ENCODE data around the gene WNT5A. TPM values are rescaled to one million over a fixed set of nuclear protein-coding genes. Genes with fewer than 3 reads are reported as not detected.

WNT5A gene
- total RNA-seq, 1 experiment from 2014 or later = 0.15 TPM

DNA sequence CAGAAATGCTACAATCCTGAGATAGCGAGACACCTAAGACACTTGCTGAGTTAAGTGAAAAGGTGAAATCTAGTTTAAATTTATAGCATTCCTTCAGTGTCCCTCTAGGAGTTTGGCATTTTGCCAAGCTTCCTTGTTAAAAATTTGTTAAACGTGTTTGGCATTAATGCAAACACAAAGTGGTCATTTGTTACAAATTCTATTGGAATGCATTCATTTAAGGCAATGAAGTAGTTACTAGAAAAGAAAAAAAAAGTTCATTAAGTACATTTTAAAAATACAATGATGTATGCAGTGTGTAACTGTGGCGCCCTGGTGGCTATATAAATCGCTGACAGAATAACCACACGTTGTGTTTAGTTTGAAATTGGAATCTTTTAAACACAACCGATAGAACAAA, 31.3 kb upstream of the WNT5A start:
- no peak overlapping the region for H2AFZ ChIP-seq (ENCODE audit: low read depth, low read length, poor library complexity, severe bottlenecking)
- H4K20me1 ChIP-seq (ENCODE audit: insufficient read depth) = no peaks in the 10 kb centered on the region
- no peaks in the 10 kb centered on the region for H3K9me2 ChIP-seq (ENCODE audit: insufficient read depth)
- H3K79me2 ChIP-seq (ENCODE audit: insufficient read depth, low read length) = no peaks in the 10 kb centered on the region
- no peaks in the 10 kb centered on the region for H3K27me3 ChIP-seq (ENCODE audit: insufficient read depth, low read length)
- no peaks in the 10 kb centered on the region for H3K4me1 ChIP-seq (ENCODE audit: control insufficient read depth in 1 of 2, insufficient read depth in 2 of 2, low read length in 2 of 2)
- no peak overlapping the region for H3K27ac ChIP-seq (ENCODE audit: low read depth, low read length)
- peaks cover 0 to 4% of the 10 kb centered on the region in 2 experiments; a peak in 2 of 4 replicates for H3K9me3 ChIP-seq (ENCODE audit: control insufficient read depth in 1 of 2, insufficient read depth in 1 of 2, low read depth in 1 of 2, low read length in 2 of 2)
- TF ChIP-seq ZNF274 (IDR thresholded peaks at IDR 0.05; ENCODE audit: low read depth, low read length) = no peak
- TF ChIP-seq EZH2 (IDR thresholded peaks at IDR 0.05) = no peak
- TF ChIP-seq ZFX (IDR thresholded peaks at IDR 0.05) = no peak
- no peak for TF ChIP-seq EZH2phosphoT487 (IDR thresholded peaks at IDR 0.05; ENCODE audit: borderline replicate concordance)
- no peak for TF ChIP-seq JUND (IDR thresholded peaks at IDR 0.05)
- TF ChIP-seq SIN3A (IDR thresholded peaks at IDR 0.05; ENCODE audit: low read depth) = no peak
- H3K36me3 ChIP-seq (ENCODE audit: control insufficient read depth in 1 of 2, insufficient read depth in 2 of 2, low read length in 2 of 2) = no peaks in the 10 kb centered on the region
- POLR2A ChIA-PET = no interaction called here
- intact Hi-C loops (cut with micrococcal nuclease) = no loop called here
- CTCF ChIA-PET = no interaction called here
- DNase-seq (ENCODE audit: low read depth, low spot score) (no peak), ATAC-seq (no peak)
- no TSS peak for BruUV-seq (replicated peaks)
- H3K9ac ChIP-seq (ENCODE audit: low read length) = no peak overlapping the region
- H3K4me2 ChIP-seq (ENCODE audit: low read length) = no peak overlapping the region
- RAD21 ChIA-PET (ENCODE audit: low non-redundant PET in 1 of 2, low total read pairs in 2 of 2, uncharacterized antibody in 2 of 2, unreplicated experiment in 2 of 2) = no interaction called here
- no peak overlapping the region for H3K4me3 ChIP-seq (replicated peaks in 1 of 2; ENCODE audit: low read depth in 1 of 2, low read length in 2 of 2)

DNA sequence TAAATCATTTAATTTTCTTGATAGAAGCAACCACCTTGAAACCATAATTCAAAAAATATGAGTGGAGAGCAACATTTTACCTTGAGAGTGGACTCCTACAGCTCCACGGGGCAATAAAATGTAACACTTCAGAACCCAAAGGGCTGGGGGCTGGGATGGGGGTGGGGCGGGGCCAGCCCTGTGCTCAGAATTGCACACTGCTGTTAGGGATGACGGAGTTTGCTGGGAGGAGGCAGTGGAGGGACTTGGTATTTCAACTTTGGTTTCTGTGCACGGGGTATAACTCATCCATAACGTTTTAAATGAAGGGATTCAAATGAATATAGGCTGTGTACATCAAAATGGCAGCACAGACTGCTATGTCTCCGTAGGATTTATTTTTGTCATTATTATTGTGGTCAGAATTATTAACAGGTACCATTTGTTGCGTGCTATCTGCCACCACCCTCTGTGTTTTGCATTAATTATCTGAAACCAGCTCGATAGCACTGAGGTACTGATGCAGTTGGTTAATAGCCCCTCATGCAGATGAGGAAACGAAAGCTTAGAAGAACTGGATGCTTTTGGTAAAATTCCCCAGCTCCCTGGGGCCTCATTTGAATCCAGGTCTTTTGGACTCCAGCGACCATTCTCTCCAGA, 29.4 kb upstream of the WNT5A start:
- Histone ChIP-seq H3K9ac (ENCODE audit: low read length) (no peak overlapping the region), H3K4me2 (ENCODE audit: low read length) (no peak overlapping the region), H3K79me2 (ENCODE audit: insufficient read depth, low read length) (no peaks in the 10 kb centered on the region), H3K27me3 (ENCODE audit: insufficient read depth, low read length) (no peaks in the 10 kb centered on the region), H3K9me3 (ENCODE audit: control insufficient read depth in 1 of 2, insufficient read depth in 1 of 2, low read depth in 1 of 2, low read length in 2 of 2) (peaks cover 0 to 4% of the 10 kb centered on the region in 2 experiments; a peak in 2 of 4 replicates), H3K9me2 (ENCODE audit: insufficient read depth) (no peaks in the 10 kb centered on the region), H3K4me3 (replicated peaks in 1 of 2; ENCODE audit: low read depth in 1 of 2, low read length in 2 of 2) (no peak overlapping the region), H2AFZ (ENCODE audit: low read depth, low read length, poor library complexity, severe bottlenecking) (no peak overlapping the region), H4K20me1 (ENCODE audit: insufficient read depth) (no peaks in the 10 kb centered on the region), H3K36me3 (ENCODE audit: control insufficient read depth in 1 of 2, insufficient read depth in 2 of 2, low read length in 2 of 2) (no peaks in the 10 kb centered on the region), H3K4me1 (ENCODE audit: control insufficient read depth in 1 of 2, insufficient read depth in 2 of 2, low read length in 2 of 2) (no peaks in the 10 kb centered on the region), H3K27ac (ENCODE audit: low read depth, low read length) (no peak overlapping the region)
- no peak for TF ChIP-seq POLR2AphosphoS5 (IDR thresholded peaks at IDR 0.05; ENCODE audit: low read depth, low read length)
- no peak for TF ChIP-seq POLR2A (IDR thresholded peaks at IDR 0.05; ENCODE audit: borderline replicate concordance, extremely low read depth, insufficient read depth, insufficient read length)
- TF ChIP-seq, protein P1, sequence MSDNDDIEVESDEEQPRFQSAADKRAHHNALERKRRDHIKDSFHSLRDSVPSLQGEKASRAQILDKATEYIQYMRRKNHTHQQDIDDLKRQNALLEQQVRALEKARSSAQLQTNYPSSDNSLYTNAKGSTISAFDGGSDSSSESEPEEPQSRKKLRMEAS (IDR thresholded peaks at IDR 0.05) = no peak
- TF ChIP-seq CEBPB (IDR thresholded peaks at IDR 0.05; ENCODE audit: low read depth) = no peak
- TF ChIP-seq ZFX (IDR thresholded peaks at IDR 0.05) = no peak
- no peak for TF ChIP-seq JUND (IDR thresholded peaks at IDR 0.05)
- no peak for TF ChIP-seq SP1 (IDR thresholded peaks at IDR 0.05; ENCODE audit: low read depth)
- no peak for TF ChIP-seq RAD21 (IDR thresholded peaks at IDR 0.05; ENCODE audit: low read depth)
- no peak for TF ChIP-seq ZNF274 (IDR thresholded peaks at IDR 0.05; ENCODE audit: low read depth, low read length)
- TF ChIP-seq EZH2phosphoT487 (IDR thresholded peaks at IDR 0.05; ENCODE audit: borderline replicate concordance) = no peak
- TF ChIP-seq, protein P2, sequence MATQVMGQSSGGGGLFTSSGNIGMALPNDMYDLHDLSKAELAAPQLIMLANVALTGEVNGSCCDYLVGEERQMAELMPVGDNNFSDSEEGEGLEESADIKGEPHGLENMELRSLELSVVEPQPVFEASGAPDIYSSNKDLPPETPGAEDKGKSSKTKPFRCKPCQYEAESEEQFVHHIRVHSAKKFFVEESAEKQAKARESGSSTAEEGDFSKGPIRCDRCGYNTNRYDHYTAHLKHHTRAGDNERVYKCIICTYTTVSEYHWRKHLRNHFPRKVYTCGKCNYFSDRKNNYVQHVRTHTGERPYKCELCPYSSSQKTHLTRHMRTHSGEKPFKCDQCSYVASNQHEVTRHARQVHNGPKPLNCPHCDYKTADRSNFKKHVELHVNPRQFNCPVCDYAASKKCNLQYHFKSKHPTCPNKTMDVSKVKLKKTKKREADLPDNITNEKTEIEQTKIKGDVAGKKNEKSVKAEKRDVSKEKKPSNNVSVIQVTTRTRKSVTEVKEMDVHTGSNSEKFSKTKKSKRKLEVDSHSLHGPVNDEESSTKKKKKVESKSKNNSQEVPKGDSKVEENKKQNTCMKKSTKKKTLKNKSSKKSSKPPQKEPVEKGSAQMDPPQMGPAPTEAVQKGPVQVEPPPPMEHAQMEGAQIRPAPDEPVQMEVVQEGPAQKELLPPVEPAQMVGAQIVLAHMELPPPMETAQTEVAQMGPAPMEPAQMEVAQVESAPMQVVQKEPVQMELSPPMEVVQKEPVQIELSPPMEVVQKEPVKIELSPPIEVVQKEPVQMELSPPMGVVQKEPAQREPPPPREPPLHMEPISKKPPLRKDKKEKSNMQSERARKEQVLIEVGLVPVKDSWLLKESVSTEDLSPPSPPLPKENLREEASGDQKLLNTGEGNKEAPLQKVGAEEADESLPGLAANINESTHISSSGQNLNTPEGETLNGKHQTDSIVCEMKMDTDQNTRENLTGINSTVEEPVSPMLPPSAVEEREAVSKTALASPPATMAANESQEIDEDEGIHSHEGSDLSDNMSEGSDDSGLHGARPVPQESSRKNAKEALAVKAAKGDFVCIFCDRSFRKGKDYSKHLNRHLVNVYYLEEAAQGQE (IDR thresholded peaks at IDR 0.05; ENCODE audit: low read depth) = no peak
- DNase-seq (ENCODE audit: low read depth, low spot score) (no peak), ATAC-seq (no peak)
- intact Hi-C loops (cut with micrococcal nuclease) = no loop called here
- POLR2A ChIA-PET = no interaction called here
- no TSS peak for BruUV-seq (replicated peaks)
- RAD21 ChIA-PET (ENCODE audit: low non-redundant PET in 1 of 2, low total read pairs in 2 of 2, uncharacterized antibody in 2 of 2, unreplicated experiment in 2 of 2) = interaction anchor here in 1 of 2 experiments (0.7 kb wide), 1 partner anchor 1578 kb away, joined by 6 read pairs; no protein-coding TSS in a partner anchor
- CTCF ChIA-PET = no interaction called here

Measured in HCT116 (cell line).